ENCODE results near the gene FAM162A. TPM values are rescaled to one million over a fixed set of nuclear protein-coding genes. Genes with fewer than 3 reads are reported as not detected.
"Not testable (repeated sequence)": the region's sequence is repeated elsewhere in the genome, so short reads cannot be mapped to it uniquely, and the experiment has no call there.

FAM162A gene
- total RNA-seq, 1 donor from 2014 or later: 85.8 TPM

DNA sequence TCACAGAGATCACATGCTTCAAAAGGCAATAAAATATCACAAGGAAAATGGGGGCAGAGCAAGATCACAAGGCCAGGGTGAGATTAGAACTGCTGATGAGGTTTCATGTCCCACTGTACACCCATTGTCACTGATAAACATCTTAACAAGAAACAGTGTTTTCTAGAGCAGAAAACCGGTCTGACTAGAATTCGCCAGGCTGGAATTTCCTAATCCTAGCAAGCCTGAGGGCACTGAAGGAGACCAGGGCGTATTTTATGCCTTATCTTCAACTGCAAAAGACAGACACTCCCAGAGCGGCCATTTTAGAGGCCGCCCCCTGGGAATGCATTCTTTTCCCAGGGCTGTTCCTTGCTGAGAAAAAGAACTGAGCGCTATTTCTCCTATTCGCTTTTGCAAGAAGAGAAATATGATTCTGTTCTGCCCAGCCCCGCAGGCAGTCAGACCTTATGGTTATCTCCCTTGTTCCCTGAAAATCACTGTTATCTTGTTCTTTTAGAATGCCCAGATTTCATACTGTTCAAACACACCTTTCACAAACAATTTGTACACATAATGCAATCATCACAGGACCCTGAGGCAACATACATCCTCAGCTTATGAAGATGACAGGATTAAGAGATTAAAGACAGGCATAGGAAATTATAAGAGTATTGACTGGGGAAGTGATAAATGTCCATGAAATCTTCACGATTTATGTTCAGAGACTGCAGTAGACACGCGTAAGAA lies 59.9 kb downstream of the FAM162A start:
- DNase-seq (ENCODE audit: low spot score); H3K27ac Mint-ChIP-seq; intact Hi-C loops (cut with micrococcal nuclease); H3K4me3 Mint-ChIP-seq (ENCODE audit: low read depth); H3K4me1 Mint-ChIP-seq (ENCODE audit: low read depth); H3K27me3 Mint-ChIP-seq (ENCODE audit: low read depth): not testable (repeated sequence)
- H3K9me3 Mint-ChIP-seq: peaks cover 20% of the 10 kb centered on the region
- peaks cover 97% of the 10 kb centered on the region for H3K36me3 Mint-ChIP-seq (ENCODE audit: low read depth)

DNA sequence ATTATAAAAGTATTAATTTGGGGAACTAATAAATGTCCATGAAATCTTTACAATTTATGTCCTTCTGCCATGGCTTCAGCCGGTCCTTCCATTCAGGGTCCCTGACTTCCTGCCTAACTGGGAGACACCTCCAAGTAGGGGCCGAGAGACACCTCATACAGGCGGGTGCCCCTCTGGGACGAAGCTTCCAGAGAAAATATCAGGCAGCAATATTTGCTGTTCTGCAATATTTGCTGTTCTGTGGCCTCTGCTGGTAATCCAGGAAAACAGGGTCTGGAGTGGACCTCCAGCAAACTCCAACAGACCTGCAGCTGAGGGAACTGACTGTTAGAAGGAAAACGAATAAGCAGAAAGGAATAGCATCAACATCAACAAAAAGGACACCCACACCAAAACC lies 60.5 kb downstream of the FAM162A start:
- Mint-ChIP-seq H3K9me3 (peaks cover 22% of the 10 kb centered on the region), H3K36me3 (ENCODE audit: low read depth) (peaks cover 97% of the 10 kb centered on the region)
- H3K27ac Mint-ChIP-seq; intact Hi-C loops (cut with micrococcal nuclease); H3K27me3 Mint-ChIP-seq (ENCODE audit: low read depth); DNase-seq (ENCODE audit: low spot score); H3K4me1 Mint-ChIP-seq (ENCODE audit: low read depth); H3K4me3 Mint-ChIP-seq (ENCODE audit: low read depth): not testable (repeated sequence)

DNA sequence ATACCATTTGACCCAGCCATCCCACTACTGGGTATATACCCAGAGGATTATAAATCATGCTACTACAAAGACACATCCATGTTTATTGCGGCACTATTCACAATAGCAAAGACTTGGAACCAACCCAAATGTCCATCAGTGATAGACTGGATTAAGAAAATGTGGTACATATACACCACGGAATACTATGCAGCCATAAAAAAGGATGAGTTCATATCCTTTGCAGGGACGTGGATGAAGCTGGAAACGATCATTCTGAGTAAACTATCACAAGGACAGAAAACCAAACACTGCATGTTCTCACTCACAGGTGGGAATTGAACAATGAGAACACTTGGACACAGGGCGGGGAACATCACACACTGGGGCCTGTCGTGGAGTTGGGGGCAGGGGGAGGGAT lies 64.2 kb downstream of the FAM162A start:
- intact Hi-C loops (cut with micrococcal nuclease); H3K27me3 Mint-ChIP-seq (ENCODE audit: low read depth); H3K27ac Mint-ChIP-seq; H3K4me3 Mint-ChIP-seq (ENCODE audit: low read depth); DNase-seq (ENCODE audit: low spot score); H3K4me1 Mint-ChIP-seq (ENCODE audit: low read depth): not testable (repeated sequence)
- Mint-ChIP-seq H3K36me3 (ENCODE audit: low read depth) (peaks cover 91% of the 10 kb centered on the region), H3K9me3 (peaks cover 22% of the 10 kb centered on the region)

DNA sequence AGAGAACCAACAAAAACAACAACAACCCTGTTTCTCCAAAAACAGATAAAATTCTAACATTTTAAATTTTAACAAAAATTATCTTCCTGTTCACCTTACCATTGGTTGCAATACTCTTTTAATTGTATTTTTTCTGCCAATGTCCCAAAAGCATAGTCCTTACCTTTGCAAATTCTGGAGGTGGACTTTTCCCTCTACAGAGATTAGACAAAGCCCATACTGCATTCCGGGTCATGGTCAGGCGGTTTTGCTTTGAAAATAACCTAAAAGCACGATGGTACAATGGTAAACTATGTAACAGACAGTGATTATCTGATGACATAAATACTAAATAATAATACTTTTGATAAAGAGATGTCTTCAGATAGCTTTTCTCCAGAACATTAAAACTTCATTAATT lies 67.4 kb downstream of the FAM162A start:
- Mint-ChIP-seq H3K27ac (no peak overlapping the region), H3K4me3 (ENCODE audit: low read depth) (no peak overlapping the region), H3K4me1 (ENCODE audit: low read depth) (peaks cover 3% of the 10 kb centered on the region), H3K36me3 (ENCODE audit: low read depth) (peaks cover 66% of the 10 kb centered on the region), H3K27me3 (ENCODE audit: low read depth) (no peaks in the 10 kb centered on the region), H3K9me3 (peaks cover 9% of the 10 kb centered on the region)
- no peak for DNase-seq (ENCODE audit: low spot score)
- intact Hi-C loops (cut with micrococcal nuclease): no loop called here

DNA sequence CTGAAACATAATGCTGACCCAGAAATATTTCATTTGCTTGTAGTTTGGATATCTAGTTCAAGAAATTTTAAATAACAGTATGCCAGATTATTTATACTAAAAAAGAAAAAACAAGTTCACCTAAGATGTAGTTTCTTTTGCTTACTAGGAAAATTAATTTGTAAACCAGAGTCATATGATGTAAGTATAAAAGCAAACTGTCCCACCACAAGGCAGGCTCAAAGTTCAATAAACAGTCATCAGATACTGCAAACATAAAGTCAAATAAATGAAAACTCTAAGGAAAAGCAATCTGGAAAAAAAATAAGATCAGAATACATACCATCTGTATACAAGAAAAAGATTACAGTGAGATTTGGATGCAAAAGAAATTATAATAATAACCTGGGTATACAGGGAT lies 72.1 kb downstream of the FAM162A start:
- peaks cover 2% of the 10 kb centered on the region for H3K4me1 Mint-ChIP-seq (ENCODE audit: low read depth)
- no peak for DNase-seq (ENCODE audit: low spot score)
- H3K9me3 Mint-ChIP-seq: no peaks in the 10 kb centered on the region
- intact Hi-C loops (cut with micrococcal nuclease): no loop called here
- no peak overlapping the region for H3K27ac Mint-ChIP-seq
- no peak overlapping the region for H3K4me3 Mint-ChIP-seq (ENCODE audit: low read depth)
- H3K36me3 Mint-ChIP-seq (ENCODE audit: low read depth): peaks cover 50% of the 10 kb centered on the region
- no peaks in the 10 kb centered on the region for H3K27me3 Mint-ChIP-seq (ENCODE audit: low read depth)

DNA sequence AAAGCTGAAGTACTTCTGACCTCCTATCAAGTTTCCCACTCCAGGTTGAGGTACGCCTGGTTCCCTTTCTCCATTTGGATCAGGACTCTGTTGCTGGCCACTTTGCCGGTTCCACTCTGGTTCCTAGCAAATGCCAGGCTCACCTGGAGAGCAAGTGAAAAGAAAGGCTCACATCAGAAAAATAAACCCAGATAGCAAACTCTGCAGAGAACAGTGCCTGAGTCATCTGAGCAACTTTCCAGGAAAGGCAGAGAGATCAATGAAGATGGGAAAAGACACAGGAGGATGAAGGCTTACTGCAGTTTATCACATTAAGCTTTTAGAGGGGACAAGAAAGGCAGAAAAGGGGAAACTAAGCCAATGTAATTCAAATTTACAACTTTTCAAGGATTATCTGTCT lies 73.7 kb downstream of the FAM162A start:
- Mint-ChIP-seq H3K27me3 (ENCODE audit: low read depth) (no peaks in the 10 kb centered on the region), H3K9me3 (no peaks in the 10 kb centered on the region), H3K36me3 (ENCODE audit: low read depth) (peaks cover 56% of the 10 kb centered on the region), H3K27ac (no peak overlapping the region), H3K4me3 (ENCODE audit: low read depth) (no peak overlapping the region), H3K4me1 (ENCODE audit: low read depth) (peaks cover 2% of the 10 kb centered on the region)
- no peak for DNase-seq (ENCODE audit: low spot score)
- intact Hi-C loops (cut with micrococcal nuclease): no loop called here

DNA sequence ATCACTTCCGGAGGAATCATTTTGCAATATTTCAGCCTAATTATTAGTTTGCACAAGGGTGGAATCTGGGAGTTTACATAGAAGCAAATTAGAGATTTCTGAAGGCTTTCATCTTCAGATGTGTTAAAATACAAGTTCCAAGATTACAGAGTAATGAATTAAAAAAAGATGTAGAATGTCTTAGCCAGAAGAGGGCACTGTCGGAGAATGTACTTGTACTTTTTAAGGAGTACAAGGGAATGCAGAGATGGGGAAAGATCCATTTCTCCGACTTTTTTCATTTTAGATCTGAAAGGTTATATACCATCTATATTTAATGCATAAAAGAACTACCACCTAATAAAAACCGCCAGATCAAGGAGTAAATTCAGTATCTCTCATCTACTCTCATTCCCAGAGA lies 75.0 kb downstream of the FAM162A start:
- peaks cover 59% of the 10 kb centered on the region for H3K36me3 Mint-ChIP-seq (ENCODE audit: low read depth)

DNA sequence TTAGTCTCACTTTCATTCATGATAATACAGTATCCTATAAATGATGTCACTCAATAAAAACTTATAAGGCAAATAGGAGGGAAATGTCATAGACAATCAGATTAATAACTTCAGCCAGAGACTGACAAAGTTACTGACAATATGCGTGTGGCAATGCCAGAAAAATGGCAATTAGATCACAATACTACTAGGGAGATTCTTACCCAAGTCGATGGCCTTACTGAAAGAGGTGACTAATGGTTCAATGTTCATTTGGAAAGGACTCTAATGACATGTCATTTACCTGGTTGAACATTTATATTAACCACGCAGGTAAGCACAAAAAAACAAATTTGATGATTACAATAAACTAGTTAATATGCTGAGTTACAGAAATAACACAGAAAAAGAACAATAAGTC lies 77.8 kb downstream of the FAM162A start:
- intact Hi-C loops (cut with micrococcal nuclease): no loop called here
- Mint-ChIP-seq H3K4me3 (ENCODE audit: low read depth) (no peak overlapping the region), H3K27ac (no peak overlapping the region), H3K4me1 (ENCODE audit: low read depth) (peaks cover 2% of the 10 kb centered on the region), H3K36me3 (ENCODE audit: low read depth) (peaks cover 57% of the 10 kb centered on the region), H3K9me3 (no peaks in the 10 kb centered on the region), H3K27me3 (ENCODE audit: low read depth) (no peaks in the 10 kb centered on the region)
- DNase-seq (ENCODE audit: low spot score): no peak

More for the DNA sequence above, 75.0 kb downstream of the FAM162A start:
- H3K27me3 Mint-ChIP-seq (ENCODE audit: low read depth): no peaks in the 10 kb centered on the region
- no peak overlapping the region for H3K27ac Mint-ChIP-seq
- DNase-seq (ENCODE audit: low spot score): no peak
- H3K4me1 Mint-ChIP-seq (ENCODE audit: low read depth): peaks cover 2% of the 10 kb centered on the region
- H3K9me3 Mint-ChIP-seq: no peaks in the 10 kb centered on the region
- no peak overlapping the region for H3K4me3 Mint-ChIP-seq (ENCODE audit: low read depth)
- intact Hi-C loops (cut with micrococcal nuclease): no loop called here

Other genes starting within 250 kb of the FAM162A start
- gene CASR, start 200.5 kb upstream of the FAM162A start, total RNA-seq: not detected in 2 replicates
- not detected in 2 replicates for gene CSTA, start 58.9 kb upstream of the FAM162A start, total RNA-seq
- 105 and 110 TPM in 2 replicates for gene MIX23, start 951 bp upstream of the FAM162A start, total RNA-seq
- gene WDR5B, start 31.9 kb downstream of the FAM162A start, total RNA-seq: 4.9 and 5.5 TPM in 2 replicates
- 67.5 and 70.5 TPM in 2 replicates for gene KPNA1, start 130.8 kb downstream of the FAM162A start, total RNA-seq
- 29.8 and 31.0 TPM in 2 replicates for gene PARP9, start 180.1 kb downstream of the FAM162A start, total RNA-seq
- 32.4 and 34.3 TPM in 2 replicates for gene DTX3L, start 180.2 kb downstream of the FAM162A start, total RNA-seq
- 14.4 and 16.1 TPM in 2 replicates for gene PARP15, start 193.5 kb downstream of the FAM162A start, total RNA-seq